ENCODE data around the gene TMEM171. TPM values are rescaled to one million over a fixed set of nuclear protein-coding genes. Genes with fewer than 3 reads are reported as not detected.

The TMEM171 gene
- total and polyA plus RNA-seq, 2 of the 8 experiments (the other 6 are each of a cell fraction or from before 2014, with no cell fraction given), result 1.0 to 2.2 TPM

GRCh38 chr5:73142035-73142434 lies 21.7 kb downstream of the TMEM171 start:
- TF ChIP-seq ATF2 (IDR thresholded peaks at IDR 0.05; ENCODE audit: low read length), result no peak
- TF ChIP-seq RAD21 (IDR thresholded peaks at IDR 0.05 in 1 of 2, conservative IDR thresholded peaks at IDR 0.05 in 1 of 2; ENCODE audit: low read depth in 2 of 2, low read length in 2 of 2), result 0 out of 4 replicates have a peak, but pooled peaks have one; percentile 2 to 6
- H3K23ac ChIP-seq (ENCODE audit: insufficient read length), result no peak overlapping the region
- DNase-seq (ENCODE audit: low read depth in 1 of 2, low spot score in 2 of 2) (no peak), FAIRE-seq (no peak)
- H2BK20ac ChIP-seq (ENCODE audit: low read length), result no peak overlapping the region
- no peaks in the 10 kb centered on the region for H3K79me1 ChIP-seq (ENCODE audit: low read depth, low read length)
- H3K27me3 ChIP-seq (replicated peaks in 1 of 4; ENCODE audit: control insufficient read depth in 3 of 4, extremely low read depth in 1 of 4, insufficient read depth in 3 of 4, low read length in 3 of 4), result no peaks in the 10 kb centered on the region
- H3K4me1 ChIP-seq (replicated peaks in 1 of 4; ENCODE audit: control insufficient read depth in 3 of 4, insufficient read depth in 4 of 4, low read length in 3 of 4), result no peaks in the 10 kb centered on the region; a peak in 1 of 7 replicates
- H3K18ac ChIP-seq (ENCODE audit: extremely low read depth, low read length), result no peak overlapping the region
- no peak overlapping the region for H3K4ac ChIP-seq (replicated peaks; ENCODE audit: insufficient read length, low read depth, low read length)
- no peaks in the 10 kb centered on the region for H3K23me2 ChIP-seq (ENCODE audit: low read depth, low read length)
- 63% methylated on average over 8 of the region's 8 CpGs; no CpG with 5 or more reads in 1 of the 2 experiments for WGBS, 2 experiments (ENCODE audit: extremely low coverage in 1 of 2, insufficient coverage in 1 of 2, insufficient read length in 1 of 2, insufficient replicate concordance in 2 of 2, low coverage in 1 of 2, low lambda C conversion rate in 2 of 2, missing lambda C conversion rate in 1 of 2)
- no peak overlapping the region for H3K56ac ChIP-seq (replicated peaks; ENCODE audit: insufficient read length, low read depth, low read length)
- no peak overlapping the region for H4K91ac ChIP-seq (replicated peaks; ENCODE audit: insufficient read length, low read length)
- no peak overlapping the region for H2BK120ac ChIP-seq (replicated peaks; ENCODE audit: low read depth, low read length)
- H3K4me2 ChIP-seq (ENCODE audit: insufficient read depth in 1 of 2, low read depth in 2 of 2, low read length in 2 of 2), result no peak overlapping the region
- no peak overlapping the region for H2BK15ac ChIP-seq (ENCODE audit: low read length)
- H4K8ac ChIP-seq (ENCODE audit: extremely low read depth, insufficient read depth, low read length), result no peak overlapping the region
- H2BK12ac ChIP-seq (ENCODE audit: low read depth, low read length), result no peak overlapping the region
- H2AK5ac ChIP-seq (ENCODE audit: low read depth, low read length), result no peak overlapping the region
- H3K79me2 ChIP-seq (ENCODE audit: control insufficient read depth in 1 of 2, insufficient read depth in 2 of 2, low read length in 2 of 2), result no peaks in the 10 kb centered on the region
- ChIA-PET POLR2A (ENCODE audit: partially characterized antibody) (no interaction called here), CTCF (ENCODE audit: partially characterized antibody) (no interaction called here)
- H3K4me3 ChIP-seq (ENCODE audit: extremely low read depth in 1 of 4, insufficient read depth in 2 of 4, low read depth in 3 of 4, low read length in 4 of 4), result no peak overlapping the region
- H3K9ac ChIP-seq (replicated peaks in 1 of 4; ENCODE audit: extremely low read depth in 1 of 4, low read depth in 3 of 4, low read length in 3 of 4), result no peak overlapping the region
- no peaks in the 10 kb centered on the region for H3K9me3 ChIP-seq (ENCODE audit: insufficient read depth in 2 of 2, low read depth in 1 of 2, low read length in 1 of 2)
- no peak overlapping the region for H2AFZ ChIP-seq (ENCODE audit: low read length)
- no peaks in the 10 kb centered on the region for H4K20me1 ChIP-seq (replicated peaks in 1 of 2; ENCODE audit: control insufficient read depth in 1 of 2, insufficient read depth in 2 of 2, low read length in 2 of 2)
- H2BK5ac ChIP-seq (ENCODE audit: low read depth, low read length), result no peak overlapping the region
- H4K5ac ChIP-seq (ENCODE audit: insufficient read length, low read depth, low read length), result no peak overlapping the region
- no peaks in the 10 kb centered on the region for H3K36me3 ChIP-seq (ENCODE audit: control insufficient read depth in 2 of 4, insufficient read depth in 4 of 4, low read length in 3 of 4)
- no peak overlapping the region for H3K27ac ChIP-seq (ENCODE audit: low read depth, low read length)
- no peak overlapping the region for H3K14ac ChIP-seq (ENCODE audit: insufficient read length)
